ENCODE measurements around the gene RTF2. TPM values are rescaled to one million over a fixed set of nuclear protein-coding genes. Genes with fewer than 3 reads are reported as not detected.

Gene RTF2, protein sequence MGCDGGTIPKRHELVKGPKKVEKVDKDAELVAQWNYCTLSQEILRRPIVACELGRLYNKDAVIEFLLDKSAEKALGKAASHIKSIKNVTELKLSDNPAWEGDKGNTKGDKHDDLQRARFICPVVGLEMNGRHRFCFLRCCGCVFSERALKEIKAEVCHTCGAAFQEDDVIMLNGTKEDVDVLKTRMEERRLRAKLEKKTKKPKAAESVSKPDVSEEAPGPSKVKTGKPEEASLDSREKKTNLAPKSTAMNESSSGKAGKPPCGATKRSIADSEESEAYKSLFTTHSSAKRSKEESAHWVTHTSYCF
- total RNA-seq (10 to 100 TPM; 25.0 to 39.2 (median 28.1) TPM), polyA plus RNA-seq (10 to 100 TPM; 24.3 to 55.4 TPM)

DNA sequence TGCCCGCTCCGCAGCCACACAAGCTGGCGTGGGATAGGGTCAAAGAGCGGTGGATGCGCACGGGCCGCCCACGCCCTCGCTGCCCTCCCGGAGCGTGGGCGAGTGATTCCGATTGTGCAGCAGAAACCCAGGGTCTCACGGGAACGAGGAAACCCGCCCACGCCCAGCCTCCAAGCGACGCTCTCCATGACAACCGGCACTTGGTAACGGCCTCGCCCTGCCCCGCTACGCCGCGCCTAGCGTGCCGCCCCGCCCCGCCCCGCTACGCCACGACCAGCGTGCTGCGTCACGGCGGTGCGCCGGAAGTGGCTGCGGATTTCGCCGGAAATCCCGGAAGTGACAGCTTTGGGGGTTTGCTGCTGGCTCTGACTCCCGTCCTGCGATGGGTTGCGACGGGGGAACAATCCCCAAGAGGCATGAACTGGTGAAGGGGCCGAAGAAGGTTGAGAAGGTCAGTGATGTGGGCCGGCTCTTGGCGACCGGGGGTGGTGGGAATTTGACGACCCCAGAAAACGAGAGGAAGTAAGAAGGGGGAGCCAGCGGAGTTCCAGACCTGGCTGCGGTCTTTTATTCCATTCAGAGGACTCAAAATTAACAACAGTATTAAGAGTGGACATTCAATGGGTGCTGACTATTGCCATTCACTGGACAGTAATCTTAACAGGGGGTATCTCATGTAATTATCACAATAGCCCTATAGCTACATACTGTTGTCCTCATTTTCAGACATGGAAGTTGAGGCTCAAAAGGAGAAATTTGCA is at the start of gene RTF2:
Gene RTF2, plus strand, starts transcription at position 312 of the 761 bp plus-strand sequence. Its CDS starts 71 bp downstream, at position 383.
- Histone ChIP-seq H3K36me3 (peaks cover 0 to 7% (median 1%) of the 10 kb centered on the region in 3 donors), H3K9me3 (no peaks in the 10 kb centered on the region), H3K4me1 (peaks cover 5 to 13% (median 8%) of the 10 kb centered on the region in 3 donors), H3K27ac (peak within 1 kb of the TSS; percentile 36 to 62 (median 48)), H3K27me3 (no peaks in the 10 kb centered on the region), H3K4me3 (peak within 1 kb of the TSS; percentile 43 to 95 (median 77))
- peak; percentile 99 to 100 (median 100) for ATAC-seq
- FAIRE-seq = no peak
- TF ChIP-seq, protein P1, sequence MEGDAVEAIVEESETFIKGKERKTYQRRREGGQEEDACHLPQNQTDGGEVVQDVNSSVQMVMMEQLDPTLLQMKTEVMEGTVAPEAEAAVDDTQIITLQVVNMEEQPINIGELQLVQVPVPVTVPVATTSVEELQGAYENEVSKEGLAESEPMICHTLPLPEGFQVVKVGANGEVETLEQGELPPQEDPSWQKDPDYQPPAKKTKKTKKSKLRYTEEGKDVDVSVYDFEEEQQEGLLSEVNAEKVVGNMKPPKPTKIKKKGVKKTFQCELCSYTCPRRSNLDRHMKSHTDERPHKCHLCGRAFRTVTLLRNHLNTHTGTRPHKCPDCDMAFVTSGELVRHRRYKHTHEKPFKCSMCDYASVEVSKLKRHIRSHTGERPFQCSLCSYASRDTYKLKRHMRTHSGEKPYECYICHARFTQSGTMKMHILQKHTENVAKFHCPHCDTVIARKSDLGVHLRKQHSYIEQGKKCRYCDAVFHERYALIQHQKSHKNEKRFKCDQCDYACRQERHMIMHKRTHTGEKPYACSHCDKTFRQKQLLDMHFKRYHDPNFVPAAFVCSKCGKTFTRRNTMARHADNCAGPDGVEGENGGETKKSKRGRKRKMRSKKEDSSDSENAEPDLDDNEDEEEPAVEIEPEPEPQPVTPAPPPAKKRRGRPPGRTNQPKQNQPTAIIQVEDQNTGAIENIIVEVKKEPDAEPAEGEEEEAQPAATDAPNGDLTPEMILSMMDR (IDR thresholded peaks at IDR 0.05) = no peak
- intact Hi-C loops (cut with DNase I) = no loop called here
- 0% methylated on average over 54 to 55 of the region's 55 CpGs for WGBS, 2 donors
- peak; percentile 88 to 97 (median 92) for DNase-seq

DNA sequence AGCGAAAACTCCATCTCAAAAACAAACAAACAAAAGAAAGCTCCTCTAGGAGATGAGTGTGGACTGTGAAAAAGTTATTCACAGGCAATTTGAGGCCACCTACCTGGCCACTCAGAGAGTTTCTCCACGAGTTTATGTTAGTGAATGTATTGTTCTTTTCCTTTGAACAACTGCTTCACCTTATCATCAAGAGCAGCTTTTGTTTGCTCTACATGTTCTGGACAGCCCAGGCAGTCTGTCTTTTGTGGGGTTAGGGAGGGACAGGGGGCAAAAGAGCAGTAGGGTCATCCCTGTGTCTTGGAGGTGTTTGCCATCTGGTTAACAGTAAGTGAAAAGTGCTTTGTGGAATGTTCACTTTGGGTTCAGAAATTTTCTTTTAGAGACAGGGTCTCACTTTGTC is 48.4 kb upstream of the RTF2 start:
- intact Hi-C loops (cut with DNase I) = no loop called here
- WGBS, 2 donors = 60 to 78% methylated on average over 2 of the region's 2 CpGs
- Histone ChIP-seq H3K9me3 (no peaks in the 10 kb centered on the region), H3K36me3 (peaks cover 0 to 3% (median 0%) of the 10 kb centered on the region in 3 donors), H3K27ac (no peak overlapping the region), H3K4me1 (no peaks in the 10 kb centered on the region), H3K27me3 (no peaks in the 10 kb centered on the region), H3K4me3 (no peak overlapping the region)
- no peak for DNase-seq
- TF ChIP-seq, protein P1 (IDR thresholded peaks at IDR 0.05) = no peak
- ATAC-seq = no peak
- no peak for FAIRE-seq

DNA sequence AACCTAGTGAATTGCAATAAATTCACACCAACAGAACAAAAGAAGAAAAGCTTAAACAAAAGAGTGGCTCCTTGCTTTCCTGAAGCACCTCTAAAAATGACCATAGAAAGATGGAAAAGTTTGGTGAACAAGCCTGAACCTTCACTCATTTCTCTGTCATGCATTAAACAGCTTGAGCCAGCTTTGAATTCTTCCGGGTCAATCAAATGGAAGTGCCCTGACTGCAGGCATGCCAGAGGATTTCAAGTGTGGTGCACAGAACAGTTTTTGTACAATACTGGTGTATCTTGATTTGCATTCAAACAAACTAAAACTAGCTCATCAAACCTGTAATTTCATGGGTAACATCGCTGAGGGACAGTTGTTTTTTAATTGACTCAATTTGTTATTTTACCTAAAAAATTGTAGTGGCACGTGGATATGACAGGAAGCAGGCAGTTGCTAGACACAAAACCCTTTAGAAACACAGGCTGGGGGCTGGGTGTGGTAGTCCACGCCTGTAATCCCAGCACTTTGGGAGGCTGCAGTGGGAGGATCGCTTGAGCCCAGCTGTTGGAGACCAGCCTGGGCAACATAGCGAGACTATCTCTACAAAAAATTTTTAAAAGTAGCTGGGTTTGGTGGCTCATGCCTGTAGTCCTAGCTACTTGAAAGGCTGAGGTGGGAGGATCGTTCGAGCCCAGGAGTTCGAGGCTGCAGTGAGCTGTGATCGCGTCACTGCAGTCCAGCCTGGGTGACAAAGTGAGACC is 47.3 kb upstream of the RTF2 start:
- Histone ChIP-seq H3K27ac (no peak overlapping the region), H3K4me1 (no peaks in the 10 kb centered on the region), H3K36me3 (peaks cover 0 to 3% (median 0%) of the 10 kb centered on the region in 3 donors), H3K4me3 (no peak overlapping the region), H3K27me3 (no peaks in the 10 kb centered on the region), H3K9me3 (no peaks in the 10 kb centered on the region)
- intact Hi-C loops (cut with DNase I) = no loop called here
- FAIRE-seq (no peak), ATAC-seq (no peak), DNase-seq (no peak)
- WGBS, 2 donors = 83 to 85% methylated on average over 11 of the region's 11 CpGs
- TF ChIP-seq, protein P1 (IDR thresholded peaks at IDR 0.05) = no peak

DNA sequence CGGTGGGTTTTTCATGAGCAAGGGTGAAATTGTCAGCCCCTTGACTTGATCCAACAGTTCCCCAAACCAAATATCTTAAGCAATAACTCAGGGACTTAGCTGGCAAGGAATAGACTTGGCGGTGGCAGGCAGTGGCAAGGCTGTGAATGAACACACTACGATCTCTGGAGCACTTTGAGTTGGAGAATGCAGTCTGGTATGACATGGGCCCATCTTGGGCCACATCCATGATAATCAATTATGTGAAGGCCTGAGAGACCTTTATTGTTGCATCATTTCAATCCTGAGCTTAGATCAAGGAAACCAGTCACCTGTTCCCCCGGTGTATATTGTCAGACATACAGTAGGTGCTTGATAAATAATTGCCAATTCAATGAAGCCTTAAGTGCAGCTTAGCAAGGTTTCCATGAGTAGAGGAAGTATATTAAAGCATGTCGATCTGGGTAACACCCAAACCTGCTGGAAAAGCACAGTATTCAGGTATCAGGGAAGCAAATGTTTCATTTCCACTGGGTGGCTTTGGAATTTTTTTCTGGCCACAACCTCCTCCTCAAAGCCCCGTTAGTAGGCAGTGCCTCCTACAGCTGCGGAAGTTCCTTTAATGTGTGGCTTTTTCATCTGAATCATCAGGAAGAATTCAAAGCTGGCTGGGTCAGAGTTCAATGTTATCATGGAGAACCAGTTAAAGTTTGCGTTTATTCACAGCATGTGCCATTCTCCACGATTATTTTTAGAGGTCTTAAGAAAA is 46.2 kb upstream of the RTF2 start:
- WGBS, 2 donors = 59 to 61% methylated on average over 9 of the region's 9 CpGs
- Histone ChIP-seq H3K27ac (no peak overlapping the region), H3K36me3 (no peaks in the 10 kb centered on the region), H3K4me3 (no peak overlapping the region), H3K27me3 (no peaks in the 10 kb centered on the region), H3K9me3 (no peaks in the 10 kb centered on the region), H3K4me1 (no peaks in the 10 kb centered on the region)
- peak in 2 of 4 donors; percentile 25 to 50 for ATAC-seq
- intact Hi-C loops (cut with DNase I) = no loop called here
- TF ChIP-seq, protein P1 (IDR thresholded peaks at IDR 0.05) = no peak
- no peak for FAIRE-seq
- no peak for DNase-seq
